Measurements from ENCODE around the gene HAGHL. TPM values are rescaled to one million over a fixed set of nuclear protein-coding genes. Genes with fewer than 3 reads are reported as not detected.

Gene HAGHL
- total and polyA plus RNA-seq, 2 donors (not counting 3 experiments of a cell fraction or from before 2014, with no cell fraction given) = 6.3 to 6.8 TPM

GRCh38 chr16:682493-683395, 44.2 kb upstream of the HAGHL start:
- Histone ChIP-seq H3K9me3 (replicated peaks; ENCODE audit: control insufficient read depth, insufficient read depth, low read length) (no peaks in the 10 kb centered on the region), H3K27ac (ENCODE audit: insufficient read depth, low read depth, low read length) (no peak overlapping the region), H3K27me3 (ENCODE audit: control insufficient read depth in 2 of 2, insufficient read depth in 2 of 2, low read length in 2 of 2) (no peaks in the 10 kb centered on the region), H3K4me1 (ENCODE audit: control insufficient read depth, extremely low read depth, insufficient read depth, low read length) (peaks cover 20% of the 10 kb centered on the region), H4K20me1 (replicated peaks; ENCODE audit: control insufficient read depth, extremely low read depth, insufficient read depth, low read length) (no peaks in the 10 kb centered on the region), H3K36me3 (ENCODE audit: control insufficient read depth in 2 of 2, extremely low read depth in 1 of 2, insufficient read depth in 2 of 2, low read length in 2 of 2) (peaks cover 7 to 19% of the 10 kb centered on the region in 2 experiments), H3K4me3 (replicated peaks in 1 of 3; ENCODE audit: insufficient read depth in 1 of 3, low read depth in 1 of 3, low read length in 3 of 3) (no peak overlapping the region), H3K9me1 (replicated peaks; ENCODE audit: control insufficient read depth, extremely low read depth, insufficient read depth, low read length) (no peaks in the 10 kb centered on the region), H3K9ac (replicated peaks; ENCODE audit: extremely low read depth, insufficient read depth, low read length) (no peak overlapping the region), H2AFZ (ENCODE audit: low read depth, low read length) (no peak overlapping the region), H3K79me2 (ENCODE audit: control insufficient read depth, insufficient read depth, low read length) (peaks cover 31% of the 10 kb centered on the region), H3K4me2 (ENCODE audit: insufficient read depth, low read length) (no peak overlapping the region)
- TF ChIP-seq POLR2AphosphoS5 (IDR thresholded peaks at IDR 0.05; ENCODE audit: insufficient read depth, low read depth, low read length) (no peak), GATA2 (IDR thresholded peaks at IDR 0.05; ENCODE audit: insufficient read depth, insufficient read length, low read depth, low read length) (no peak), JUN (IDR thresholded peaks at IDR 0.05; ENCODE audit: borderline replicate concordance, insufficient read depth, insufficient read length, low read depth) (no peak), CTCF (IDR thresholded peaks at IDR 0.05; ENCODE audit: extremely low read depth in 1 of 2, insufficient read depth in 1 of 2, low read depth in 1 of 2, low read length in 2 of 2) (no peak), MAX (IDR thresholded peaks at IDR 0.05; ENCODE audit: insufficient read depth, insufficient read length) (no peak), EZH2 (IDR thresholded peaks at IDR 0.05; ENCODE audit: borderline replicate concordance, low read depth, low read length, severe bottlenecking) (no peak), FOS (IDR thresholded peaks at IDR 0.05; ENCODE audit: borderline replicate concordance, insufficient read depth, low read length) (no peak), POLR2A (IDR thresholded peaks at IDR 0.05; ENCODE audit: low read depth, low read length) (no peak), MYC (IDR thresholded peaks at IDR 0.05; ENCODE audit: low read depth, low read length) (no peak)
- no peak for DNase-seq (ENCODE audit: low read depth, low spot score)
- CTCF ChIA-PET = no interaction called here
- dilution Hi-C loops (cut with MboI; ENCODE audit: extremely low pct_ligation_motif_present, low sequenced_read_pairs) = no loop called here
- BruUV-seq (replicated peaks) = no TSS peak
- POLR2A ChIA-PET = no interaction called here
- FAIRE-seq = no peak
- intact Hi-C loops (cut with micrococcal nuclease) = no loop called here
